H7 (cell line): Measurements from ENCODE around the gene AARS2. TPM values are rescaled to one million over a fixed set of nuclear protein-coding genes. Genes with fewer than 3 reads are reported as not detected.

Experiments
- DNase-seq: peaks from one replicate; pipeline ENCODE4 v3.0.0; 2012
- H3K27me3 ChIP-seq: 2 replicates; pipeline ENCODE4 v1.6.0; 2011; ENCODE audit warnings: mild to moderate bottlenecking, low read length; ENCODE audit not compliant: control insufficient read depth, insufficient read depth
- H3K36me3 ChIP-seq: replicated peaks from 2 replicates; pipeline ENCODE4 v1.5.1; 2011; ENCODE audit warnings: low read length; ENCODE audit not compliant: control insufficient read depth, insufficient read depth
- H3K4me3 ChIP-seq: 2 replicates; pipeline ENCODE4 v1.5.1; 2011; ENCODE audit warnings: low read depth, mild to moderate bottlenecking, control low read depth, low read length, moderate library complexity; ENCODE audit not compliant: insufficient read depth
- total RNA-seq: library from RNA; depleted of rRNA; stranded (reverse); fragments of >200 nt; shearing (Covaris generic); gene quantifications from 2 replicates; pipeline ENCODE4 v1.2.3, GENCODE V29; 2014

AARS2 gene
- total RNA-seq, 1 experiment from 2014 or later: 28.3 TPM

- no peak overlapping the region for H3K4me3 ChIP-seq
- DNase-seq: no peak
- H3K36me3 ChIP-seq: no peaks in the 10 kb centered on the region
- peaks cover 16% of the 10 kb centered on the region for H3K27me3 ChIP-seq
Observed at GRCh38 chr6:44284121-44284520, 29.0 kb downstream of the AARS2 start.

DNA sequence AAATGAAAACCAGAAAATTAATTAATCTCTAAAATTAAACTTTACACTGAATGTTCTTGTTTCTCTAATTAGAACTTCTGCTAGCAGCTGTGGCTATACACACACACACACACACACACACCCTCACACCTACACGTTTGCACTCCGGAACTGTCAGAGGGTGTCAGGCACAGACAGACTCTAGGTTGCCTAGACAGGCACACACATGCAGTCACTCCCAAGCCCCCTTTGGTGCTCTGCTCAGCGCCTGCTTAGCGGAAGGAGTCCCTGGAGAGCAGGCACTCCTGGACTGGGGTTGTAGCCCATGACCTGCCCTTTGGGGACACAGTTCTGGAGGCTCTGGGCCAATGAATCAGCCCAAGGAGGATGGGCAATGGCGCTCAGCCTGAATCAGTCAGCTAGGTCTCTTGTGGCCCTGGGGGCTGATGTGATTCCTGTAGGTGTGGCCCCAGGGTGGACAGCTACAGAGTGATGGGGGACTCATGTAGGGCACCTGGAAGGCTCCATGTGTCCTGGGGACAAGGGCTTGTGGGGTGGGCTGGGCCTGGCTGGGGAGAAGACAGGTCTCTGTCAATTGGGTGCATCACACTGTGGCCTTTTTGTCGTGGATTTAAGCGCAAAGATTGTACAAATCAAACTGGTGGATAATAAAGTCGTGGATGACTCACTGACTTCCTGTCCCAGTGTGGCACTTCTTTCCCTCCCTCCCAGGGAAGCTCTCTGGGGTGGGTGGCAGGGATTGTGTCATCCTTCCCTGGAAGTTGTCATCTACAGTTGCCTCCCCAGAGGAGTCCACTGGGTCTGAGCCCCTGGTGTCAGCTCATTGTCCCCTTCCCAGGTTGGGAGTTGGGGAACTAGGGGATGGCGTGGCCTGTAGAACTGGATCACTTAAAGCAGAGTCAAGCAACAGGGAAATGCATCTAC lies 34.1 kb downstream of the AARS2 start:
- Histone ChIP-seq H3K36me3 (no peaks in the 10 kb centered on the region), H3K4me3 (no peak overlapping the region), H3K27me3 (peaks cover 20% of the 10 kb centered on the region; the same call in 1 of the 2 replicates)
- no peak for DNase-seq

GRCh38 chr6:44278315-44278714 lies 34.8 kb downstream of the AARS2 start:
- Histone ChIP-seq H3K27me3 (peaks cover 20% of the 10 kb centered on the region; the same call in 1 of the 2 replicates), H3K4me3 (no peak overlapping the region), H3K36me3 (no peaks in the 10 kb centered on the region)
- no peak for DNase-seq

GRCh38 chr6:44277763-44278162 lies 35.4 kb downstream of the AARS2 start:
- Histone ChIP-seq H3K36me3 (no peaks in the 10 kb centered on the region), H3K4me3 (no peak overlapping the region), H3K27me3 (peaks cover 18% of the 10 kb centered on the region; the same call in 1 of the 2 replicates)
- no peak for DNase-seq

GRCh38 chr6:44276667-44277640 lies 36.2 kb downstream of the AARS2 start:
- Histone ChIP-seq H3K4me3 (no peak overlapping the region), H3K27me3 (peaks cover 18% of the 10 kb centered on the region; the same call in 1 of the 2 replicates), H3K36me3 (no peaks in the 10 kb centered on the region)
- DNase-seq: no peak

- peak; percentile 86 for DNase-seq
- Histone ChIP-seq H3K27me3 (peaks cover 24% of the 10 kb centered on the region; the same call in 1 of the 2 replicates), H3K36me3 (no peaks in the 10 kb centered on the region), H3K4me3 (no peak overlapping the region)
Observed at GRCh38 chr6:44275749-44276648, 37.1 kb downstream of the AARS2 start.

DNA sequence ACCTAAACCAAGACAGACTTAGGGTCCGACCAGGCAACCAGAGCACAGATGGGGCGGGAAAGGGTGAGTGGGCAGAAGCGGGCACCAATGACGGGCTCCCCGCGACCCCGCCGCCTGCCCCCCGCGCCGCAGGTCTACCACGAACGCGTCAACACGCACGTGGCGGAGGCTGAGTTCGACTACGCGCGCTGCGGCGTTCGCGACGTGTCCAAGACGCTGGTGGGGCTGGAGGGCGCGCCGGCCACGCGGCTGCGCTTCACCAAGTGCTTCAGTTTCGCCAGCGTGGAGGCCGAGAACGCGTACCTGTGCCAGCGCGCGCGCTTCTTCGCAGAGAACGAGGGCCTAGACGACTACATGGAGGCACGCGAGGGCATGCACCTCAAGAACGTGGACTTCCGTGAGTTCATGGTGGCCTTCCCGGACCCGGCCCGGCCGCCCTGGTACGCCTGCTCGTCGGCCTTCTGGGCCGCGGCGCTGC lies 37.8 kb downstream of the AARS2 start:
- H3K27me3 ChIP-seq: peaks cover 25% of the 10 kb centered on the region; the same call in 1 of the 2 replicates

DNA sequence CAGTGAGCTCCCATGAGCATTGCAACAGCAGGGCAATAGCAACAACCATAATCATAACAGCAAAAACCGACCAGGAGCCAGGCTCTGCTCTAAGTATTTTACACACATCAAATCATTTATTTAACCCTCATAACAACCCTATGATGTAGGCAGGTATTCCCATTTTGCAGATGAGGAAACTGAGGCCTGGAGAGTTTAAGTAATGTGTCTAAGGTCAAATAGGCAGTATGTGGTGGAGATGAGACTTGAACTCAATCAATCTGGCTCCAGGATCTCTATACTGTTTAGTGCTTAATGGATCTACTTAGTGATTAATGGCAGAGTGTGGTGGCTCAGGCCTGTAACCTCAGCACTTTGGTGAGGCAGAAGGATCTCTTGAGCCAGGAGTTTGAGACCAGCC lies 39.5 kb downstream of the AARS2 start:
- DNase-seq: no peak
- Histone ChIP-seq H3K27me3 (peaks cover 41% of the 10 kb centered on the region), H3K4me3 (no peak overlapping the region), H3K36me3 (no peaks in the 10 kb centered on the region)

More for the DNA sequence above, 37.8 kb downstream of the AARS2 start:
- Histone ChIP-seq H3K36me3 (no peaks in the 10 kb centered on the region), H3K4me3 (no peak overlapping the region)
- peak; percentile 57 for DNase-seq

DNA sequence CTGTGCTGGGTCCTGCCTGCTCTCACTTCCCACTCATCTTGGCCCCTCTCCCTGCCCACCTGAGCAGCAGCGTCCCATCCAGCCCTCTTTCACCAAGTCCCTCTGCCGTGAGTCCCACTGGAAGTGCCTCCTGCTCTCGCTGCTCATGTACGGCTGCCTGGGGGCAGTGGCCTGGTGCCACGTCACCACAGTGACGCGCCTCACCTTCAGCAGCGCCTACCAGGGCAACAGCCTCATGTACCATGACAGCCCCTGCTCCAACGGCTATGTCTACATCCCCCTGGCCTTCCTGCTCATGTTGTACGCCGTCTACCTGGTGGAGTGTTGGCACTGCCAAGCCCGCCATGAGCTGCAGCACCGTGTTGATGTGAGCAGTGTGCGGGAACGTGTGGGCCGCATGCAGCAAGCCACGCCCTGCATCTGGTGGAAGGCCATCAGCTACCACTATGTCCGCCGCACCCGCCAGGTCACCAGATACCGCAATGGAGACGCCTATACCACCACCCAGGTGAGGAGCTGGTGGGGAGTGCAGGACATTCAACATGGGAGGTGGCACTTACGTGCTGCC lies 40.1 kb downstream of the AARS2 start:
- no peak overlapping the region for H3K4me3 ChIP-seq
- DNase-seq: no peak
- peaks cover 42% of the 10 kb centered on the region for H3K27me3 ChIP-seq
- no peaks in the 10 kb centered on the region for H3K36me3 ChIP-seq

GRCh38 chr6:44272529-44272928 lies 40.6 kb downstream of the AARS2 start:
- no peak for DNase-seq
- H3K4me3 ChIP-seq: no peak overlapping the region
- peaks cover 41% of the 10 kb centered on the region for H3K27me3 ChIP-seq
- H3K36me3 ChIP-seq: no peaks in the 10 kb centered on the region

DNA sequence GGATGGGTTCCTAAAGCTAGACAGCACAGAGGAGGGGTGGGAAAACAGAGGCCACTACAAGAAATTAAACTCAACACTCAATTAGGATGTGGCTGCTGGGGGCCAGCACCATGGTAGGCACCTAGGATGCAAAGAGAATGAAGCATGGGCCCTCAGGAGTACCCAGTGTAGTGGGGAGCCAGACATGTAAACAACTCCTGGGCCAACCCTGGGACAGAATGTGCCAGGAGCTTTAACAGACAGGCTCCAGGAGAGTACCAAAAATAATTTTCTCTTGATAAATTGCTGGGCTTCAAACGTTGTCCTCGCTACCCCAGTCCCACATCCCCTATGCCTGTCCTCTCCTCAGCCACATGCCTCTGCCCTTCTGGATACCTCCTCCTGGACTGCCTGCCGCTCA lies 41.2 kb downstream of the AARS2 start:
- DNase-seq: no peak
- H3K36me3 ChIP-seq: no peaks in the 10 kb centered on the region
- no peak overlapping the region for H3K4me3 ChIP-seq
- peaks cover 40% of the 10 kb centered on the region for H3K27me3 ChIP-seq

DNA sequence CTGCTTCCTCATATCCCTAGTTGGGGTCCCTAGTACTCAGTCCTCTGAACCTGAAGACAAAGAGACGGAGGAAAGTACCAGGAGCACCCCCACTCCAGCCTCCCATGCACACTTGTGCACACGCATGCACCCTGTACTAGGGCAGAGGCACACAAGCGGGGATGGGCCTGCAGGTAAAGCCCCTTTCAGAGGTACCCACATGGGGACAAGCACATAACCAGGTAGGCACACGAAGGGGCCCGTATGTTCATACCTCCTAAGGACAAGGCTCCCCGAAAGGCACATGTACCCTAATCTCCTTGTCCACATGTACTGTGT lies 41.8 kb downstream of the AARS2 start:
- Histone ChIP-seq H3K27me3 (peaks cover 37% of the 10 kb centered on the region), H3K4me3 (no peak overlapping the region; the same call in 1 of the 2 replicates), H3K36me3 (no peaks in the 10 kb centered on the region)
- no peak for DNase-seq

DNA sequence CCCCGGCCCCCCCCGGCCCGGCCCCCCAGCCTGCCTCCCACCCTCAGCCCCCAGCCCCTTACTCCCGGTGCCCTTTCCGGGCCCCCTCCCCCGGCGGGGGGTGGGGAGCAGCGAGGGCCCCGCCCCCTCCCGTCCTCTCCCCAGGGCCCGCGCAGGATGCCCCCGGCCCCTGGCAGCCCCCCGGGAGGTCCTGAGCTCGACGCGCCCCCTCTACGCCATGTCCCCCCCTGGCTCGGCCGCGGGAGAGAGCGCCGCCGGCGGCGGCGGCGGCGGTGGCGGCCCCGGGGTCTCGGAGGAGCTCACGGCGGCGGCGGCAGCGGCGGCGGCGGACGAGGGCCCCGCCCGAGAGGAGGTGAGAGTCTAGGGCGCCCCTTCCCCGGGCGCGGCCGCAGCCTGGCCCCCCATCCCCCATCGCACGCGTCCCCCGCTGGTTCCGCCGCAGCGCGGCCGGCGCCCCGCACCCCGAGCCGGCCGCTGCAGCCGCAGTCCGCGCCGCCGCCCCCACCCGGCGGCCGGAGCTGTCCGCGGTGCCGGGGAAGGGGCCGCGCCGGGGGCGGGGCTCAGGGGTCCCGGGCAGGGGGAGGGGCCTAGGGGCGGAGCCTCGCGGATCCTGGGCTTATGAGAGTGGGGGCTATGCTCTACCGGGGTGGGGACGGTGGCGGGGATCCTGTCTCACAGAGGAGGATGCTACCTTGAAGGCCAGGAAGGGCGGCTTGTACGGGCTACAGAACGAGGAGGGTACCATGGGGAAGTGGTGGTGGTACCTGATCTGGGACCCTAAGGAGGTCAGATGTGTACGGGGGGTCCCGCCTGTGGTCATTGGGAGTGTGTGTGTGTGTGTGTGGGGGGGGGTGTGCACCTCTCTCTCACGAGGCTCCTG lies 42.4 kb downstream of the AARS2 start:
- Histone ChIP-seq H3K27me3 (peaks cover 33% of the 10 kb centered on the region), H3K36me3 (no peaks in the 10 kb centered on the region), H3K4me3 (peak overlapping the region; percentile 41)
- peak; percentile 97 for DNase-seq
